HL-60 (cell line): ENCODE data around the gene GPC5.

ENCODE experiments used
- DNase-seq, 2 experiments: peaks; one replicate each; pipeline ENCODE4 v3.0.0-alpha.2; 2010 to 2020; ENCODE audit warnings: low read depth in 1 of 2, low spot score in 1 of 2
- H3K27ac ChIP-seq: fragments of 250-450 bp; sonication (Bioruptor Pico); replicated peaks from 2 replicates; pipeline ENCODE4 v1.5.1; 2020; ENCODE audit warnings: mild to moderate bottlenecking, moderate library complexity
- H3K27me3 ChIP-seq: fragments of 250-450 bp; sonication (Bioruptor Pico); 2 replicates; pipeline ENCODE4 v1.5.1; 2021; ENCODE audit warnings: mild to moderate bottlenecking, moderate library complexity; ENCODE audit not compliant: insufficient read depth, poor library complexity, severe bottlenecking
- H3K4me3 ChIP-seq: replicated peaks from 2 replicates; pipeline ENCODE4 v1.5.1; 2011; ENCODE audit warnings: mild to moderate bottlenecking, control low read depth, low read length; ENCODE audit not compliant: insufficient read depth
- CTCF ChIP-seq: IDR thresholded peaks from one replicate; pipeline ENCODE4 v1.5.1; 2011; ENCODE audit warnings: low read length, control low read depth, inconsistent platforms; ENCODE audit not compliant: insufficient read depth
- GABPA ChIP-seq: IDR thresholded peaks from 2 replicates; pipeline ENCODE4 v1.6.1; 2012; ENCODE audit warnings: low read depth
- POLR2AphosphoS5 ChIP-seq: IDR thresholded peaks from 2 replicates; pipeline ENCODE4 v1.6.1; 2012; ENCODE audit warnings: low read depth
- REST ChIP-seq: IDR thresholded peaks from 2 replicates; pipeline ENCODE4 v1.6.1; 2012; ENCODE audit warnings: low read depth; ENCODE audit not compliant: insufficient replicate concordance
- SPI1 ChIP-seq: IDR thresholded peaks from 2 replicates; pipeline ENCODE4 v1.6.1; 2012; ENCODE audit warnings: low read depth, mild to moderate bottlenecking, borderline replicate concordance

The GPC5 gene

GRCh38 chr13:92260363-92260762 lies 861.9 kb downstream of the GPC5 start:
- H3K27me3 ChIP-seq, result no peaks in the 10 kb centered on the region
- H3K4me3 ChIP-seq, result no peak overlapping the region
- TF ChIP-seq SPI1 (no peak), GABPA (no peak), POLR2AphosphoS5 (no peak), REST (no peak), CTCF (no peak)
- no peak overlapping the region for H3K27ac ChIP-seq
- no peak for DNase-seq

GRCh38 chr13:92262100-92262788 lies 863.8 kb downstream of the GPC5 start:
- Histone ChIP-seq H3K27ac (no peak overlapping the region), H3K4me3 (no peak overlapping the region), H3K27me3 (no peaks in the 10 kb centered on the region)
- TF ChIP-seq REST, result no peak
- no peak for TF ChIP-seq POLR2AphosphoS5
- TF ChIP-seq CTCF, result no peak
- no peak for TF ChIP-seq GABPA
- no peak for TF ChIP-seq SPI1
- DNase-seq, result no peak

GRCh38 chr13:92265408-92265807 lies 867.0 kb downstream of the GPC5 start:
- no peak for TF ChIP-seq GABPA
- no peak for TF ChIP-seq POLR2AphosphoS5
- no peak for TF ChIP-seq REST
- TF ChIP-seq SPI1, result no peak
- no peak for TF ChIP-seq CTCF
- H3K27me3 ChIP-seq, result no peaks in the 10 kb centered on the region
- DNase-seq, result no peak

More at GRCh38 chr13:92265408-92265807, 867.0 kb downstream of the GPC5 start:
- Histone ChIP-seq H3K4me3 (no peak overlapping the region), H3K27ac (no peak overlapping the region)
